Skeletal muscle tissue (tissue), 5 donors: ENCODE results near the gene TREML2. TPM values are rescaled to one million over a fixed set of nuclear protein-coding genes. Genes with fewer than 3 reads are reported as not detected.
A peak's percentile ranks its signal among the peaks of the same experiment; 100 is the strongest.

Source experiments
- H3K27ac ChIP-seq: one replicate; pipeline ENCODE4 v1.7.0; 2013; ENCODE audit warnings: mild to moderate bottlenecking, low read depth, low read length, inconsistent platforms
- H3K27me3 ChIP-seq, 3 donors: one replicate each; pipeline ENCODE4 v1.7.0; 2013; ENCODE audit warnings: low read length in 3 of 3; ENCODE audit not compliant: control insufficient read depth in 3 of 3, insufficient read depth in 3 of 3
- H3K36me3 ChIP-seq, 3 donors: one replicate each; pipeline ENCODE4 v1.7.0; 2013; ENCODE audit warnings: low read length in 3 of 3; ENCODE audit not compliant: control insufficient read depth in 3 of 3, insufficient read depth in 3 of 3
- H3K4me1 ChIP-seq, 3 donors: one replicate each; pipeline ENCODE4 v1.7.0; 2013; ENCODE audit warnings: low read length in 3 of 3, mild to moderate bottlenecking in 3 of 3; ENCODE audit not compliant: control insufficient read depth in 3 of 3, insufficient read depth in 3 of 3
- H3K4me3 ChIP-seq, 3 donors: one replicate each; pipeline ENCODE4 v1.7.0; 2013; ENCODE audit warnings: low read length in 3 of 3
- H3K9ac ChIP-seq, 3 donors: one replicate each; pipeline ENCODE4 v1.7.0; 2013; ENCODE audit warnings: low read length in 3 of 3, mild to moderate bottlenecking in 3 of 3, moderate library complexity in 2 of 3, low read depth in 1 of 3
- H3K9me3 ChIP-seq, 3 donors: one replicate each; pipeline ENCODE4 v1.7.0; 2013; ENCODE audit warnings: low read length in 3 of 3; ENCODE audit not compliant: control insufficient read depth in 3 of 3
- small RNA-seq: library from RNA; depleted of rRNA; stranded (forward); fragments of <200 nt; gene quantifications from one replicate; pipeline ENCODE3, GENCODE V24; 2014
- total RNA-seq: library from RNA; depleted of rRNA; stranded (reverse); fragments of >200 nt; gene quantifications from one replicate; pipeline ENCODE4 v1.2.3, GENCODE V29; 2014
- donor health status: Osteomylitis.

TREML2 gene
- total RNA-seq, 1 donor from 2014 or later = under 0.01 TPM

GRCh38 chr6:41155132-41155805, 45.7 kb downstream of the TREML2 start:
- Histone ChIP-seq H3K36me3 (no peaks in the 10 kb centered on the region), H3K9ac (no peak overlapping the region), H3K4me3 (no peak overlapping the region), H3K4me1 (no peaks in the 10 kb centered on the region), H3K27me3 (peaks cover 3 to 23% (median 10%) of the 10 kb centered on the region in 3 donors), H3K27ac (no peak overlapping the region), H3K9me3 (no peaks in the 10 kb centered on the region)

- Histone ChIP-seq H3K36me3 (no peaks in the 10 kb centered on the region), H3K27me3 (peaks cover 0 to 16% (median 10%) of the 10 kb centered on the region in 3 donors), H3K27ac (no peak within 1 kb of the TSS), H3K4me1 (no peaks in the 10 kb centered on the region), H3K9me3 (no peaks in the 10 kb centered on the region), H3K9ac (no peak within 1 kb of the TSS), H3K4me3 (no peak within 1 kb of the TSS)
Measured at GRCh38 chr6:41153992-41154625, 46.8 kb downstream of the TREML2 start, which contains the start of gene TREML1. TSS of gene TREML1 (minus strand) at chr6:41154347. CDS start at chr6:41154288, 59 bp downstream.

GRCh38 chr6:41153451-41153850, 47.5 kb downstream of the TREML2 start:
- no peaks in the 10 kb centered on the region for H3K4me1 ChIP-seq
- H3K27me3 ChIP-seq = peaks cover 0 to 10% (median 9%) of the 10 kb centered on the region in 3 donors
- no peak overlapping the region for H3K4me3 ChIP-seq
- no peaks in the 10 kb centered on the region for H3K9me3 ChIP-seq
- H3K27ac ChIP-seq = no peak overlapping the region
- H3K9ac ChIP-seq = no peak overlapping the region
- H3K36me3 ChIP-seq = peaks cover 0 to 5% (median 0%) of the 10 kb centered on the region in 3 donors

- H3K9me3 ChIP-seq = no peaks in the 10 kb centered on the region
- H3K27me3 ChIP-seq = peaks cover 0 to 5% (median 3%) of the 10 kb centered on the region in 3 donors
- H3K4me1 ChIP-seq = no peaks in the 10 kb centered on the region
- no peak overlapping the region for H3K9ac ChIP-seq
- H3K36me3 ChIP-seq = peaks cover 0 to 5% (median 0%) of the 10 kb centered on the region in 3 donors
- H3K4me3 ChIP-seq = no peak overlapping the region
- H3K27ac ChIP-seq = no peak overlapping the region
Measured at GRCh38 chr6:41150671-41151070, 50.3 kb downstream of the TREML2 start.

GRCh38 chr6:41147917-41148316, 53.0 kb downstream of the TREML2 start:
- H3K27ac ChIP-seq = no peak overlapping the region

More at GRCh38 chr6:41147917-41148316, 53.0 kb downstream of the TREML2 start:
- Histone ChIP-seq H3K9me3 (no peaks in the 10 kb centered on the region), H3K4me1 (no peaks in the 10 kb centered on the region), H3K27me3 (no peaks in the 10 kb centered on the region), H3K4me3 (no peak overlapping the region), H3K36me3 (peaks cover 0 to 5% (median 0%) of the 10 kb centered on the region in 3 donors), H3K9ac (no peak overlapping the region)

Small RNA genes lying within 50 kb of the gene (small RNA-seq; reads per million reads assigned to genes)
- gene AL391903.2 = not detected
- gene RNA5SP207 = 0.30 reads per million, percentile 31 among the genes with 10 or more reads in this experiment

Other genes with a start within 250 kb of the TREML2 start
- 2.1 TPM for gene UNC5CL, start 161.9 kb downstream of the TREML2 start, total RNA-seq
- gene TSPO2, start 158.7 kb downstream of the TREML2 start, total RNA-seq = 1.0 TPM
- 664 TPM for gene APOBEC2, start 147.9 kb downstream of the TREML2 start, total RNA-seq
- gene OARD1, start 128.8 kb downstream of the TREML2 start, total RNA-seq = 10.4 TPM
- gene NFYA, start 128.2 kb downstream of the TREML2 start, total RNA-seq = 17.2 TPM
- gene TREML1, start 46.8 kb downstream of the TREML2 start, total RNA-seq = not detected
- gene TREM2, start 38.0 kb downstream of the TREML2 start, total RNA-seq = 0.52 TPM
- not detected for gene TREML4, start 27.2 kb upstream of the TREML2 start, total RNA-seq
- gene TREM1, start 85.5 kb upstream of the TREML2 start, total RNA-seq = under 0.01 TPM
- gene NCR2, start 134.5 kb upstream of the TREML2 start, total RNA-seq = not detected